PC-3 (cell line): ENCODE measurements around the gene FNDC10.

Experiments used
- EZH2phosphoT487 ChIP-seq: fragments of 300-600 bp; sonication (generic); IDR thresholded peaks from 2 replicates; pipeline ENCODE4 v1.6.1; 2018; ENCODE audit warnings: mild to moderate bottlenecking, antibody characterized with exemption, low read length, borderline replicate concordance
- TF ChIP-seq, protein P1 (sequence below): fragments of 300-600 bp; sonication (generic); conservative IDR thresholded peaks from 2 replicates; pipeline ENCODE4 v1.5.1; 2017; ENCODE audit warnings: antibody characterized with exemption, low read depth, mild to moderate bottlenecking, low read length

DNA sequence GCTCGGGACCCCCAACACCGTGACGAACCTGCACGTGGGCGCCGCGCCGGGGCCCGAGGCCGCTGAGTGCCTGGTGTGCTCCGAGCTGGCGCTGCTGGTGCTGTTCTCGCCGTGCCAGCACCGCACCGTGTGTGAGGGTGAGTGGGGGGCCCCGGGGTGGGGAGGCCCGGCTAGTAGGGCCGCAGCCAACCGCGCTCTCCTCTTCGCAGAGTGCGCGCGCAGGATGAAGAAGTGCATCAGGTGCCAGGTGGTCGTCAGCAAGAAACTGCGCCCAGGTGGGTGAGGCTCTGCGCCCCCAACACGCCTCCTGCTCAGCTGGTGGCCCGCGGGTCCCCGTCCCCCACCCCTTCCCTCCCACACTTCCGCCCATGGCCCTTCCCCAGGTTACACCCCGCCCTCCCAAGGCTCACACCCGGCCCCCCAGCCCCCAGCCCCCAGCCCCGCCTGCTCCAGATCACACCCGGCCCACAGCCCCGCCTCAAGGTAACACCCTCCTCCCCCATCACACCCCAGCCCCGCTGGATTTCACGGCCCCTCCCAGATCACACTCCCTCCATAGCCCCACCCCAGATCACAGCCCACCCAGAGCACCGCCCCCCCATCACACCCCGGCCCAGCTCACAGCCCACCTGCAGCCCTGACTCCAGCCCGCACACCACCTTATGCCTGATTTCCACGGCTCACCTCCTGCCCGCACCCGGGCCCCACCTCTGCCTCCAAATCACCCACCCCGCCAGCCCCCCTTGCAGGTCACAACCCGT, 29.7 kb upstream of the FNDC10 start:
- TF ChIP-seq, protein P1, sequence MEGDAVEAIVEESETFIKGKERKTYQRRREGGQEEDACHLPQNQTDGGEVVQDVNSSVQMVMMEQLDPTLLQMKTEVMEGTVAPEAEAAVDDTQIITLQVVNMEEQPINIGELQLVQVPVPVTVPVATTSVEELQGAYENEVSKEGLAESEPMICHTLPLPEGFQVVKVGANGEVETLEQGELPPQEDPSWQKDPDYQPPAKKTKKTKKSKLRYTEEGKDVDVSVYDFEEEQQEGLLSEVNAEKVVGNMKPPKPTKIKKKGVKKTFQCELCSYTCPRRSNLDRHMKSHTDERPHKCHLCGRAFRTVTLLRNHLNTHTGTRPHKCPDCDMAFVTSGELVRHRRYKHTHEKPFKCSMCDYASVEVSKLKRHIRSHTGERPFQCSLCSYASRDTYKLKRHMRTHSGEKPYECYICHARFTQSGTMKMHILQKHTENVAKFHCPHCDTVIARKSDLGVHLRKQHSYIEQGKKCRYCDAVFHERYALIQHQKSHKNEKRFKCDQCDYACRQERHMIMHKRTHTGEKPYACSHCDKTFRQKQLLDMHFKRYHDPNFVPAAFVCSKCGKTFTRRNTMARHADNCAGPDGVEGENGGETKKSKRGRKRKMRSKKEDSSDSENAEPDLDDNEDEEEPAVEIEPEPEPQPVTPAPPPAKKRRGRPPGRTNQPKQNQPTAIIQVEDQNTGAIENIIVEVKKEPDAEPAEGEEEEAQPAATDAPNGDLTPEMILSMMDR = no peak
- no peak for TF ChIP-seq EZH2phosphoT487
